ENCODE data around the gene EMP2. TPM values are rescaled to one million over a fixed set of nuclear protein-coding genes. Genes with fewer than 3 reads are reported as not detected.
"Not testable (repeated sequence)": the region's sequence is repeated elsewhere in the genome, so short reads cannot be mapped to it uniquely, and the experiment has no call there.

Gene EMP2
- total and polyA plus RNA-seq, 4 donors = 18.9 to 143 (median 92.9) TPM

DNA sequence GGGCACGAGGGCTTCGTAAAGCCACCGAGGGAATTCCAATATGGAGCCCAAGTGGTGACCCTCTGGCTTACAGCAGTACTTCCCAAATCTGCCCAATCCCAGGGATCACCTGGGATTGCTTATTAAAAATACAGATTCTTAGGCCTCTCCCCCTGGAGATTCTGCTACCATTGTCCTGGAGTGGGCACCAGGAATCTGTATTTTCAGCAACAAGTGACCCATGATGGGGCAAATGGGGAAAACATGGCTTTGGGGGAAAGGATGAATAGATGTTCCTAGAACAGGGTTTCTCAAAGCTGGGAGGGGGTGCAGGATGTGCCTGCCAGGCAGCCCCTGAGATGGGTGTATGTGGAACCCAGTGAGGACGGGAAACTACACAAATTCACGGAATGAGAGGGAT, 40.6 kb downstream of the EMP2 start:
- Histone ChIP-seq H3K4me3 (ENCODE audit: low read length in 2 of 2) (no peak overlapping the region), H3K27me3 (ENCODE audit: control insufficient read depth in 1 of 2, insufficient read depth in 2 of 2, low read length in 1 of 2) (no peaks in the 10 kb centered on the region), H3K4me1 (ENCODE audit: control insufficient read depth in 1 of 2, insufficient read depth in 2 of 2, low read length in 2 of 2) (peaks cover 0 to 4% of the 10 kb centered on the region in 2 donors), H3K27ac (ENCODE audit: low read depth in 1 of 2, low read length in 2 of 2) (no peak overlapping the region), H3K36me3 (ENCODE audit: control insufficient read depth in 1 of 2, insufficient read depth in 2 of 2, low read length in 1 of 2) (peaks cover 0 to under 1% of the 10 kb centered on the region in 2 donors), H3K9me3 (ENCODE audit: control insufficient read depth, low read length) (no peaks in the 10 kb centered on the region)
- ATAC-seq (ENCODE audit: low FRiP score) = no peak
- intact Hi-C loops (cut with DNase I) = no loop called here
- 93 to 94% methylated on average over 5 of the region's 5 CpGs for WGBS, 2 donors
- peak in 1 of 2 donors; percentile 2 for DNase-seq

GRCh38 chr16:10539236-10539635, 41.2 kb downstream of the EMP2 start:
- Histone ChIP-seq H3K9me3 (ENCODE audit: control insufficient read depth, low read length) (no peaks in the 10 kb centered on the region), H3K4me3 (ENCODE audit: low read length in 2 of 2) (no peak overlapping the region), H3K4me1 (ENCODE audit: control insufficient read depth in 1 of 2, insufficient read depth in 2 of 2, low read length in 2 of 2) (peaks cover 0 to 4% of the 10 kb centered on the region in 2 donors), H3K36me3 (ENCODE audit: control insufficient read depth in 1 of 2, insufficient read depth in 2 of 2, low read length in 1 of 2) (no peaks in the 10 kb centered on the region), H3K27ac (ENCODE audit: low read depth in 1 of 2, low read length in 2 of 2) (no peak overlapping the region), H3K27me3 (ENCODE audit: control insufficient read depth in 1 of 2, insufficient read depth in 2 of 2, low read length in 1 of 2) (no peaks in the 10 kb centered on the region)
- ATAC-seq (ENCODE audit: low FRiP score) = no peak
- intact Hi-C loops (cut with DNase I) = no loop called here
- 67 to 72% methylated on average over 8 of the region's 8 CpGs for WGBS, 2 donors
- DNase-seq = peak in 1 of 2 donors; percentile 2

GRCh38 chr16:10538583-10538982, 41.8 kb downstream of the EMP2 start:
- peaks cover 0 to 4% of the 10 kb centered on the region in 2 donors for H3K4me1 ChIP-seq (ENCODE audit: control insufficient read depth in 1 of 2, insufficient read depth in 2 of 2, low read length in 2 of 2)
- intact Hi-C loops (cut with DNase I) = no loop called here
- no peaks in the 10 kb centered on the region for H3K27me3 ChIP-seq (ENCODE audit: control insufficient read depth in 1 of 2, insufficient read depth in 2 of 2, low read length in 1 of 2)
- H3K4me3 ChIP-seq (ENCODE audit: low read length in 2 of 2) = no peak overlapping the region
- WGBS, 2 donors = 96 to 98% methylated on average over 2 of the region's 2 CpGs
- no peaks in the 10 kb centered on the region for H3K36me3 ChIP-seq (ENCODE audit: control insufficient read depth in 1 of 2, insufficient read depth in 2 of 2, low read length in 1 of 2)
- H3K27ac ChIP-seq (ENCODE audit: low read depth in 1 of 2, low read length in 2 of 2) = no peak overlapping the region
- peak in 1 of 2 donors; percentile 17 for DNase-seq
- ATAC-seq (ENCODE audit: low FRiP score) = no peak
- no peaks in the 10 kb centered on the region for H3K9me3 ChIP-seq (ENCODE audit: control insufficient read depth, low read length)

DNA sequence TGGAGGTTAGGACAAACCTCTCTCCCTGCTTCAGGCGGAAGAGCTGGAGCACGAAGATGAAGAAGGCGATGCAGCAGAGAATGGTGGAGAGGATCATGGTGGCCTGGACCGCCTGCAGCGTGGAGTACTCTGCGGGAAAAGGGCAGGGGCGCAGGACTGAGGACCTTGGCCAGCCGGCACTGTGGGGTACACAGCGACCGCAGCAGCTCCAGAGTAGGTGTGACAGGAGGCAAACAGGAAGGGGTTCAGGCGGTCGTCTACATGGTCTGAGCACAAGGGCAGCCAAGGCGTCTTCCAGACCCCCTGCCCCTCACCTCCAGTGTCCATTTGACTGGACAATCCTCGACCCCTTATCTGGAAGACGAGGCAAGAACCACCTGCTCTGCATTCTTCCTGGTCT, 42.5 kb downstream of the EMP2 start:
- no peak for ATAC-seq (ENCODE audit: low FRiP score)
- Histone ChIP-seq H3K9me3 (ENCODE audit: control insufficient read depth, low read length) (no peaks in the 10 kb centered on the region), H3K27ac (ENCODE audit: low read depth in 1 of 2, low read length in 2 of 2) (no peak overlapping the region), H3K4me1 (ENCODE audit: control insufficient read depth in 1 of 2, insufficient read depth in 2 of 2, low read length in 2 of 2) (peaks cover 0 to 4% of the 10 kb centered on the region in 2 donors), H3K4me3 (ENCODE audit: low read length in 2 of 2) (no peak overlapping the region), H3K36me3 (ENCODE audit: control insufficient read depth in 1 of 2, insufficient read depth in 2 of 2, low read length in 1 of 2) (peaks cover 0 to under 1% of the 10 kb centered on the region in 2 donors), H3K27me3 (ENCODE audit: control insufficient read depth in 1 of 2, insufficient read depth in 2 of 2, low read length in 1 of 2) (no peaks in the 10 kb centered on the region)
- 91 to 92% methylated on average over 15 of the region's 15 CpGs for WGBS, 2 donors
- intact Hi-C loops (cut with DNase I) = no loop called here
- DNase-seq = peak in 1 of 2 donors; percentile 40

DNA sequence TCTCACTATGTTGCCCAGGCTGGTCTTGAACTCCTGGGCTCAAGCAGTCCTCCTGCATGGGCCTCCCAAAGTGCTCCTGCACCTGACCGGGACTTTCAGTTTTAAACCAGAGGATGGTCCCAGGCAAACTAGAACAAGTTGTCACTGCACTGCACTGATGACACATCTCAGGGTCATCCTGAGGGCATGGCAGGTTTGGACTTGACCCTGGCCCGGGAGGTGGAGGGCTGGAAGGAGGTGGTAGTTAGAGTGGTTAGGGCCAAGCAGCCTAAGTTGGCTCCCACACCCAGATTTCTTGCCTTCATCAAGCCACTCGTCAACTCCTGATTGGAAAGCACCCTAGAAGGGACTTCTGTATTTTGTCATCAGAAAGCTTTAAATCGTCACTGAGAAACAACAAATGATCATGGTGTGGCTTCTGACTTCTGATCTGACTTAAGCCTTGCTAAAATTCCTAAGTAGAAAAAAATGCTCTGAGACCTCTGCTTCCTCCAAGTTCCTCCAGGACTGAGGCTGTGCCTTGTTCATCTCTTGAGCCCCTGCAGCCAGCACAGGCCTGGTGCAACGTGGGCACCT, 43.5 kb downstream of the EMP2 start:
- no peaks in the 10 kb centered on the region for H3K9me3 ChIP-seq (ENCODE audit: control insufficient read depth, low read length)
- no peak for DNase-seq
- no peak overlapping the region for H3K4me3 ChIP-seq (ENCODE audit: low read length in 2 of 2)
- no peaks in the 10 kb centered on the region for H3K27me3 ChIP-seq (ENCODE audit: control insufficient read depth in 1 of 2, insufficient read depth in 2 of 2, low read length in 1 of 2)
- no peak for ATAC-seq (ENCODE audit: low FRiP score)
- 84 to 85% methylated on average over 5 of the region's 5 CpGs for WGBS, 2 donors
- H3K27ac ChIP-seq (ENCODE audit: low read depth in 1 of 2, low read length in 2 of 2) = no peak overlapping the region
- intact Hi-C loops (cut with DNase I) = no loop called here
- H3K36me3 ChIP-seq (ENCODE audit: control insufficient read depth in 1 of 2, insufficient read depth in 2 of 2, low read length in 1 of 2) = peaks cover 2 to 3% of the 10 kb centered on the region in 2 donors
- H3K4me1 ChIP-seq (ENCODE audit: control insufficient read depth in 1 of 2, insufficient read depth in 2 of 2, low read length in 2 of 2) = peaks cover 0 to 3% of the 10 kb centered on the region in 2 donors

- H3K9me3 ChIP-seq (ENCODE audit: control insufficient read depth, low read length); intact Hi-C loops (cut with DNase I); DNase-seq; H3K4me1 ChIP-seq (ENCODE audit: control insufficient read depth in 1 of 2, insufficient read depth in 2 of 2, low read length in 2 of 2); H3K36me3 ChIP-seq (ENCODE audit: control insufficient read depth in 1 of 2, insufficient read depth in 2 of 2, low read length in 1 of 2); ATAC-seq (ENCODE audit: low FRiP score); H3K27ac ChIP-seq (ENCODE audit: low read depth in 1 of 2, low read length in 2 of 2); H3K27me3 ChIP-seq (ENCODE audit: control insufficient read depth in 1 of 2, insufficient read depth in 2 of 2, low read length in 1 of 2); H3K4me3 ChIP-seq (ENCODE audit: low read length in 2 of 2): not testable (repeated sequence)
- WGBS, 2 donors = 91 to 94% methylated on average over 6 of the region's 6 CpGs
Observed at GRCh38 chr16:10536328-10536727, 44.1 kb downstream of the EMP2 start.

GRCh38 chr16:10535461-10535860, 44.9 kb downstream of the EMP2 start:
- DNase-seq (no peak), ATAC-seq (ENCODE audit: low FRiP score) (no peak)
- no peaks in the 10 kb centered on the region for H3K27me3 ChIP-seq (ENCODE audit: control insufficient read depth in 1 of 2, insufficient read depth in 2 of 2, low read length in 1 of 2)
- no peak overlapping the region for H3K4me3 ChIP-seq (ENCODE audit: low read length in 2 of 2)
- H3K4me1 ChIP-seq (ENCODE audit: control insufficient read depth in 1 of 2, insufficient read depth in 2 of 2, low read length in 2 of 2) = no peaks in the 10 kb centered on the region
- H3K9me3 ChIP-seq (ENCODE audit: control insufficient read depth, low read length) = no peaks in the 10 kb centered on the region
- 95 to 96% methylated on average over 10 of the region's 10 CpGs for WGBS, 2 donors
- peaks cover 2 to 3% of the 10 kb centered on the region in 2 donors for H3K36me3 ChIP-seq (ENCODE audit: control insufficient read depth in 1 of 2, insufficient read depth in 2 of 2, low read length in 1 of 2)
- H3K27ac ChIP-seq (ENCODE audit: low read depth in 1 of 2, low read length in 2 of 2) = no peak overlapping the region
- intact Hi-C loops (cut with DNase I) = no loop called here

DNA sequence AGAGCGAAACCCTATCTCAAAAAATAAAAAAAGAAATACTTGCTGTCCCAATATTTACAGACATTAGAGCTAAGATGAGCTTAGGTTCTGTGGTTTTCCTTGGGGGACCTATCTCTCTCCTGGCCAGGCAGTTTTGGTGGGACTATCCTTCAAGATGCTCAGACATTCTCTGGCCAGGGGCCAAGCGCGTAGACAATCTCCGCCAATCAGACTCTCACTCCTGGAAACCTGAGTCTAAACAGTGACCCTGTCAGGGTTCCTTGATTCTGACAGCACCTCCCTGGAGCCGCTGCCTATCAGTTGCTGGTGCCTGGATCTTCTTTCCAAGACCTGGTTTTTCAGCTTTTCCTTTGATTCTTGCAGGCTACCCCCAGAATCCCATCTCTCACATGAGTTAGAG, 45.6 kb downstream of the EMP2 start:
- Histone ChIP-seq H3K36me3 (ENCODE audit: control insufficient read depth in 1 of 2, insufficient read depth in 2 of 2, low read length in 1 of 2) (peaks cover 2 to 3% of the 10 kb centered on the region in 2 donors), H3K27ac (ENCODE audit: low read depth in 1 of 2, low read length in 2 of 2) (no peak overlapping the region), H3K4me3 (ENCODE audit: low read length in 2 of 2) (no peak overlapping the region), H3K4me1 (ENCODE audit: control insufficient read depth in 1 of 2, insufficient read depth in 2 of 2, low read length in 2 of 2) (no peaks in the 10 kb centered on the region), H3K27me3 (ENCODE audit: control insufficient read depth in 1 of 2, insufficient read depth in 2 of 2, low read length in 1 of 2) (no peaks in the 10 kb centered on the region), H3K9me3 (ENCODE audit: control insufficient read depth, low read length) (no peaks in the 10 kb centered on the region)
- ATAC-seq (ENCODE audit: low FRiP score) (no peak), DNase-seq (no peak)
- intact Hi-C loops (cut with DNase I) = no loop called here
- WGBS, 2 donors = 92 to 94% methylated on average over 5 of the region's 5 CpGs

- H3K9me3 ChIP-seq (ENCODE audit: control insufficient read depth, low read length); H3K36me3 ChIP-seq (ENCODE audit: control insufficient read depth in 1 of 2, insufficient read depth in 2 of 2, low read length in 1 of 2); H3K27ac ChIP-seq (ENCODE audit: low read depth in 1 of 2, low read length in 2 of 2); H3K4me1 ChIP-seq (ENCODE audit: control insufficient read depth in 1 of 2, insufficient read depth in 2 of 2, low read length in 2 of 2); H3K27me3 ChIP-seq (ENCODE audit: control insufficient read depth in 1 of 2, insufficient read depth in 2 of 2, low read length in 1 of 2); ATAC-seq (ENCODE audit: low FRiP score); H3K4me3 ChIP-seq (ENCODE audit: low read length in 2 of 2); DNase-seq; intact Hi-C loops (cut with DNase I): not testable (repeated sequence)
- WGBS, 2 donors = 29 to 34% methylated on average over 4 of the region's 4 CpGs
Observed at GRCh38 chr16:10533612-10534011, 46.8 kb downstream of the EMP2 start.
